LNCaP clone FGC (cell line): ENCODE data around the gene XPNPEP1.

ENCODE experiments used
- DNase-seq: peaks from one replicate; pipeline ENCODE4 v3.0.0-alpha.2; 2011; ENCODE audit warnings: low read depth
- H3K4me3 ChIP-seq: 2 replicates; pipeline ENCODE4 v1.5.1; 2011; ENCODE audit warnings: mild to moderate bottlenecking, low read depth, low read length, control low read depth
- CTCF ChIP-seq: IDR thresholded peaks from 2 replicates; pipeline ENCODE4 v1.5.1; 2012; ENCODE audit warnings: mild to moderate bottlenecking; ENCODE audit not compliant: control insufficient read depth, insufficient read depth; ENCODE audit errors: extremely low read depth

Gene XPNPEP1

GRCh38 chr10:109932391-109932790 is 9.1 kb upstream of the XPNPEP1 start:
- no peak overlapping the region for H3K4me3 ChIP-seq
- no peak for DNase-seq
- no peak for TF ChIP-seq CTCF

GRCh38 chr10:109931163-109931562 is 7.9 kb upstream of the XPNPEP1 start:
- DNase-seq: no peak
- H3K4me3 ChIP-seq: no peak overlapping the region
- no peak for TF ChIP-seq CTCF

GRCh38 chr10:109929501-109930219 is 6.3 kb upstream of the XPNPEP1 start:
- no peak overlapping the region for H3K4me3 ChIP-seq
- DNase-seq: no peak
- no peak for TF ChIP-seq CTCF

GRCh38 chr10:109928475-109928891 is 5.2 kb upstream of the XPNPEP1 start:
- TF ChIP-seq CTCF: no peak
- no peak overlapping the region for H3K4me3 ChIP-seq
- no peak for DNase-seq

GRCh38 chr10:109926825-109927224 is 3.5 kb upstream of the XPNPEP1 start:
- no peak overlapping the region for H3K4me3 ChIP-seq
- DNase-seq: no peak
- no peak for TF ChIP-seq CTCF

- TF ChIP-seq CTCF: no peak
- no peak overlapping the region for H3K4me3 ChIP-seq
- no peak for DNase-seq
Observed at GRCh38 chr10:109926061-109926745, 2.9 kb upstream of the XPNPEP1 start.
